A549 treated with GW870086 at 1 μM for 4 hours (cell line): ENCODE data around the gene PXT1. TPM values are rescaled to one million over a fixed set of nuclear protein-coding genes. Genes with fewer than 3 reads are reported as not detected.

Experiments
- total RNA-seq: library from RNA; stranded (reverse); fragments of 200-300 nt; extraction: Qiagen RNA extraction; gene quantifications from 5 replicates; pipeline ENCODE4 v1.2.3, GENCODE V29; 2022; ENCODE audit warnings: low read depth

PXT1 gene, protein sequence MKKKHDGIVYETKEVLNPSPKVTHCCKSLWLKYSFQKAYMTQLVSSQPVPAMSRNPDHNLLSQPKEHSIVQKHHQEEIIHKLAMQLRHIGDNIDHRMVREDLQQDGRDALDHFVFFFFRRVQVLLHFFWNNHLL
- total RNA-seq = not detected in 5 replicates

GRCh38 chr6:36442671-36443470 is at the start of gene PXT1, which contains the start of gene KCTD20:
PXT1 (minus strand) TSS chr6:36442854; CDS start chr6:36426082, 16,772 bp downstream.
KCTD20 (plus strand) TSS chr6:36443000; CDS start chr6:36470098, 27,098 bp downstream.

DNA sequence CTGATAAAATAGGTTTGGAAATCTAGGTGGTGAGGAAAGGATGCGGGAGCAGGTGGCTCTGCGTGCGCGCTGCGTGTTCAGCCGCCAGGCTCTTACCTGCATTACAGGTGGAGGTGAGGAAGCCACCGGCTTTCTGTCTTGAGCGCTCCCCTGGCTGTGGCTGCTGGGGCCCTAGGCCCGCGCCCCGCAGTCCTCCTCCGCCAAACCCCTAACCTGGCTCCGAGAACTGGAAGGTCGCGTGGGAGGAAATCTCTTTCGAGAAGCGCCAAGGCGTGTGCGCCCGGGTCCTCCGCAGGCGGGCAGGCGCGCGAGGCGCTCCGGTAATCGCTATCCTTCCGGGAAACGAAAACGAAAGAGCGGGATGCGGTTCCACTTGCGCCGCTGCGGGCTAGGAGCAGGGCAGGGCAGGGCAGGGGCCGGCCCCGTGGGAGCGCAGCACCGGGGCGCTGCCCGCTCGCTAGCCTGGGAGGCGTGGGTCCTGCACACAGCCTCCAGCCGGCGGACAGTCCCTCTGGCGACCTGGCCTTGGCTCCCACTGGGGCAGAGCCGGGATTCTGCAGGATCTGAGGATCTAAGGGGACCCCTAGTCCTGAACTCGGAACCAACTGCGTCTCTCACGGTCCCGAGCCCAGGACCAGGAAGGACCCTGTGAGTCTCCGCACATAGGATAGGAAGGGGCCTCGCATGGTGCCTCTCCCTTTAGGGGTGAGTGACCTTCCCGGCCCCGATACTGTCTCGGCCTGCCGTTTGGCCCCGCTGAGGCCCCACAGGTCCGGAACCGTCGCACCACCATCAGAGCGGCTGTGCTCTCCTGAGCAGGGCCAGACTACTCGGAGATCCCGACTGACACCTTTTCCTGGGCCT is 55.0 kb downstream of the PXT1 start, which contains the start of gene ETV7:
Gene ETV7, minus strand, starts transcription at position 230 of the 864 bp plus-strand sequence. Its CDS starts 128 bp downstream, at position 102.

Other genes with a start within 250 kb of the PXT1 start
- gene BRPF3, start 246.1 kb downstream of the PXT1 start, total RNA-seq = 8.4 to 10.5 TPM (median 9.6 TPM) in 5 replicates
- gene PNPLA1, start 172.8 kb downstream of the PXT1 start, total RNA-seq = not detected in 5 replicates
- gene BNIP5, start 106.0 kb downstream of the PXT1 start, total RNA-seq = 0.06 TPM in 1 of 5 replicates, not detected in the others
- 0.15 to 0.29 TPM (median 0.18 TPM) in 3 of 5 replicates, not detected in the others for gene ETV7, start 55.2 kb downstream of the PXT1 start, total RNA-seq
- gene KCTD20, start 146 bp upstream of the PXT1 start, total RNA-seq = 15.1 to 19.7 TPM (median 18.1 TPM) in 5 replicates
- 15.5 to 16.9 TPM (median 15.9 TPM) in 5 replicates for gene STK38, start 104.6 kb upstream of the PXT1 start, total RNA-seq
- gene SRSF3, start 151.5 kb upstream of the PXT1 start, total RNA-seq = 470 to 652 TPM (median 494 TPM) in 5 replicates
- gene CDKN1A, start 235.9 kb upstream of the PXT1 start, total RNA-seq = 301 to 381 TPM (median 362 TPM) in 5 replicates